Measurements from ENCODE around the gene BCL7B.
"Not testable (repeated sequence)": the region's sequence is repeated elsewhere in the genome, so short reads cannot be mapped to it uniquely, and the experiment has no call there.

BCL7B gene

GRCh38 chr7:73570977-73571376, 13.5 kb upstream of the BCL7B start:
- no peak for DNase-seq

GRCh38 chr7:73570521-73570920, 13.0 kb upstream of the BCL7B start:
- DNase-seq: no peak

- DNase-seq: no peak
Observed at GRCh38 chr7:73569042-73569608, 11.6 kb upstream of the BCL7B start.

DNA sequence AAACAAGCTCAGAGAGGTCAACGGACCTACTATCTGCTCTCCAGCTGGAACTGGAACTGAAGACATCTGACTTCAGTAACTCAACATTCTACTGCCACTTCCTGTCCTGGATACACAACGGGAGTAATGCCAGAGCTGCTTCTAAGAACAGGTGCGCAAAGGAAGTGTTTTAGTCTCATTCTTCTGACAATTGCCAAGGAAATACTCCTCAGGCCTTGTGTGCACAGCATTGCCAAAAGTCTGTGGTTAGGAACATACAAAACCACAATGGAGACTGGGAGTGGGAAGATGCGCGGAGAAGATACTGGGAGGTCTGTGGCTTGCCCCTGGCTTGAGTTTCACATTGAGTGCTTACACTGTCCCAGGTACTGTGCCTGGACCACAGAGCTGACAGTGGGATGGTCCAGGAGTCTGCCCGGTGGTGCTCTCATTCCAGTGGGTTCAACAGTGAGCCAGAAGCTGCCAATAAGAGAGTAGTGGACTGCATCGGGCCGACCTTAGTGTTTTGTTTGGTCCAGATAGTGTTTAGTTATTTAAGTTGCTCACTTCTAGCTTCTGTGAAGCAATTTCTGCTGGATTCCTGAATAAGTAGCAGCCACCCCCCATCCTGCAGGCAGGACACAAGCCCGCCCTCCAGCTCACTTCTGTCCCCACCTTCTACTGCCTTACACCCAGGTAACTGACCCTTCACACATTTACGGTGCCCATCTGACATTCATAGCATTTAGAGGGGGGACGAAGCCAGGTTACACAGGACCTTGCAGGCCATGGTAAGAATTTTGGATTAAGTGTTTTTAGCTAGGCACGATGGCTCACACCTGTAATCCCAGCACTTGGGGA, 10.6 kb upstream of the BCL7B start:
- DNase-seq: no peak

DNA sequence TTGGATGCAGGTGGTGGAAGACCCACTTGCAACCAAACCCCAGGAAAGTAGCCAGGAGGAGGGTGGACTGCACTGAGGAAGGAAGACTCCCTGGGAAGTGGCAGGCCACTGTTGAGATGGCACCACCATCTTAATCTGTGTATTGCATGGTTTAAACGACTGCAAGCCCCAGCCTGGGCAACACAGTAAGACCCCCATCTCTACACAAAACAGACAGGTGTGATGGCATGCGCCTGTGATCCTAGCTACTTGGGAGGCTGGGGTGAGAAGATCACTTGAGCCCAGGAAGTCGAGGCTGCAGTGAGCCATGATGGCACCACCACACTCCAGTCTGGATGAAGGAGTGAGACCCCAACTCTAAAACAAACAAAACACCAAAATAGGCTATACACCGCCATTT, 9.7 kb upstream of the BCL7B start:
- no peak for DNase-seq

DNA sequence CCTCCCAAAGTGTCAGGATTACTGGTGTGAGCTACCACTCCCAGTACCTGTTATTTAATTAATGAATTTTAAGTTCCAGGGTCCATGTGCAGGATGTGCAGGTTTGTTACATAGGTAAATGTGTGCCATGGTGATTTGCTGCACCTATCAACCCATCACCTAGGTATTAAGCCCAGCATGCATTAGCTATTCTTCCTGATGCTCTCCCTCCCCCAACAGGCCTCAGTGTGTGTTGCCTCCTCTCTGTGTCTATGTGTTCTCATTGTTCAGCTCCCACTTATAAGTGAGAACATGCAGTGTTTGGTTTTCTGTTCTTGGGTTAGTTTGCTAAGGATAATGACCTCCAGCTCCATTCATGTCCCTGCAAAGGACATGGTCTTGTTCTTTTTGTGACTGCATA, 8.9 kb upstream of the BCL7B start:
- not testable (repeated sequence) for DNase-seq

DNA sequence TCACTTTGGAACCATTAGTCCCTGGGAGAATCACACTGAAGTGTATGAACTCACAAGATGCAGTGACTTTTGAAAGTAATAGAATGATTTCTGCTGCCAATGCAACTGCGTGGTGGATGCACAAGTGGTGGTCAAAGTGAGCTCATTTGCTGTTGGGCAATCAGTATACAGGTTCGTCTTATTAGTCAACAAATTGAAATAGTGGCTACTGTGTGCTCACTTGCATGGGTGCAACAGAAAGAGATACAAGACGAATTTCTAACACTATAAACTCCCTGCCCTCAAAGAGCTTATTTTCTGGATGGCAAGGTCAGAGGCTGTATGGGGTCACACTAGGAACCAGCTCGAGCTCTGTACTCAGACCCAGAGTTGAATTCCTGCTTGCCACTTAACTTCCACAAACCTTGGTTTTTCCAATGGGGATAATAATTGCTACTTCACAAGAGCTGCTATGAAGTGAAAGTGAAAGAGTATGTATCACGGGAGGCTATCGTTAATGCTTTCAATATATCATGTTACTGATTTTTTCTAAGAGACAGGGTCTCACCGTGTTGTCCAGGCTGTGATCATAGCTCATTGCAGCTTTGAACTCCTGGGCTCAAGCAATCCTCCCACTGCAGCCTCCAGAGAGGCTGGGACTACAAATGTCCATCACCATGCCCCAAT, 8.3 kb upstream of the BCL7B start:
- DNase-seq: no peak

DNA sequence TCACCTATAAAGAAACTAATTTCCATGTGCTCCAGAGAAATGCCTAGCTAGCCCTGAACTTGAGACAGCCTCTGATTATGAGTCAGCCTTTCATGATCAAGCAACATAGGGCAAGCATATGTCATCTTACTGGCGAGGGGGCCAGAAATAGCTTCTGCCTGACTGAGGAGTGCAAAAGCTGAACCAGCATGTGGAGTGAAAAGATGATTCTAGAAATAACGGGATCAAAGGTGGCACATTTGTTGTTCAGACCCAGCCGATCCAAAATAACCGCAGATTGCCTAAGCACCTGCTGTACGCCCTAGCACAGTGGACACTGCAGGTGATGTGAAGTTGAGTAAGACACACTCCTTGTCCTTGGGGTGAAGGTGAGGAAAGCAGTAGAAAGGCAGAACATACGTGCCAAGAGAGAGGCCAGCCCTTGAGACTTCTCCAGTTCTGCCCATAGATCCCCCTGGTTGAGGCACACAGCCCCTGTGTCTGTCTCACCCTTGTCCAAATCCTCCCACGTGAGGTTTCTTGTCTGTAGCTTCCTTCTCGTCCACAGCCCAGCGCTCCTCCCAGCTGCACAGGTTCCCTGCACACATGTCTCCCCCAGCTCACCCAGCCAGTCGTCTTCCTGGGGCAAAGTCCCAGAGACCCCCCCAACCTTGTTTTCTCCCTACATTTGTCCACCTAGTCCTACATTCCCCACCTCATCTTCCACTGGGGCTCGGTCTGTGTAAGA, 2.8 kb upstream of the BCL7B start:
- peak; percentile 51 for DNase-seq

- DNase-seq: peak; percentile 98
Observed at GRCh38 chr7:73557108-73557396, 438 bp downstream of the BCL7B start.

- no peak for DNase-seq
Observed at GRCh38 chr7:73556208-73557107, 1.0 kb downstream of the BCL7B start.

GRCh38 chr7:73555411-73555982, 2.0 kb downstream of the BCL7B start:
- DNase-seq: no peak

- not testable (repeated sequence) for DNase-seq
Observed at GRCh38 chr7:73550093-73550492, 7.4 kb downstream of the BCL7B start.

DNA sequence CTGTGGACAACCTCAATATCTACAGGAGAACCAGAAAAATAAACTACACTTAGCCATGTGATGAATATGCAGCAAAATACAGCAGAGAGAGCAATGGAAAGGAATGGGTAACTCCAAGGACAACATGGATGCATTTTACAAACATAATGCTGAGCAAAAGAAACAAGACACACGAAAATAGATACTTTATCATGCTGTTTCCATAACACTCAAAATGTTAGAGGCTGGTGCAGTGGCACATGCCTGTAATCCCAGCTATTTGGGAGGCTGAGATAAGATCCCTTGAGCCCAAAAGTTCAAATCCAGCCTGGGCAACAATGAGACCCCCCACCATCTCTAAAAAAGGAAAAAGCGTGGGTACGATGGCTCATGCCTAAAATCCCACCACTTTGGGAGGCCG, 8.3 kb downstream of the BCL7B start:
- DNase-seq: no peak

DNA sequence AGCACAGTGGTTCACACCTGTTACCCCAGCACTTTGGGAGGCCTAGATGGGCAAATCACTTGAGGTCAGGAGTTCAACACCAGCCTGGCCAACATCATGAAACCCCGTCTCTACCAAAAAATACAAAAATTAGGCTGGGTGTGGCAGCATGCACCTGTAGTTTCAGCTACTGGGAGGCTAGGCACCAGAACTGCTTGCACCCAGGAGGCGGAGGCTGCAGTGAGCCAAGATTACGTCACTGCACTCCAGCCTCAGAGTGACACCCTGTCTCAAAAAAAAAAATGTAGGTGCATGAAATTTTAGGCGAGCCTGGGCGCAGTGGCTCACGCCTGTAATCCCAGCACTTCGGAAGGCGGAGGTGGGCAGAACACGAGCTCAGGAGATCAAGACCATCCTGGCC, 9.6 kb downstream of the BCL7B start:
- DNase-seq: no peak

DNA sequence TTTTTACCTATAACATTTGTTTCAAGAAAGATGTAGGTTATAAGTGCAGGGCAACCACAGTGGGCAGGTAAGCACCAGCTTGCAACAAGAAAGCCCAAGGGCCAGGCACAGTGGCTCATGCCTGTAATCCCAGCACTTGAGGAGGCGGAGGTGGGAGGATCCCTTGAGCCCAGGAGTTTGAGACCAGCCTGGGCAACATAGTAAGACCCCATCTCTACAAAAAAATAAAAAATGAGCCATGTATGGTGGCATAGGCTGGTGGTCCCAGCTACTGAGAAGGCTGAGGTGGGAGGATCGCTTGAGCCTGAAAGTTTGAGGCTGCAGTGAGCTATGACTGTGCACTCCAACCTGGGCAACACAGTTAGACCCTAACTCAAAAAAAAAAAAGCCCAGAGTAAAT, 12.8 kb downstream of the BCL7B start:
- DNase-seq: no peak

DNA sequence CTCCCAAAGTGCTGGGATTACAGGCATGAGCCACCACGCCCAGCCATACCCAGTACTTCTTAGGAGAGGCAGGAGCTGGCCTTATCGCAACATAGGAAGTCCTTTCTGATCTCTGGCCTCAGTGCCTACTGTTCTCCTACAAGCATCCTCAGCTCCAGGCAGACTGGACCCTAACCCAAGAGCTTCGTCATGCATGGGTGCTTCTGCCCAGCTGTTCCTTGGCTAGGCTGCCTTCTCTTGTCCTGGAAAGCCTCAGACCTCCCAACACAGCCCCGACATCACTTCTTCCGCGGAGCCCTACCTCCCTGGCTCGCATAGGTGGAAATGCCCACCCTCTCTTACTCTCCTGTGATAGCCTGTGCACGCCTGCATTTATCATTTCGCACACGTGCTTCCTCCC, 15.8 kb downstream of the BCL7B start:
- DNase-seq: no peak

GRCh38 chr7:73539709-73540108, 17.8 kb downstream of the BCL7B start:
- no peak for DNase-seq

GRCh38 chr7:73538510-73538909, 19.0 kb downstream of the BCL7B start:
- not testable (repeated sequence) for DNase-seq

GRCh38 chr7:73537051-73537450, 20.4 kb downstream of the BCL7B start:
- no peak for DNase-seq

DNA sequence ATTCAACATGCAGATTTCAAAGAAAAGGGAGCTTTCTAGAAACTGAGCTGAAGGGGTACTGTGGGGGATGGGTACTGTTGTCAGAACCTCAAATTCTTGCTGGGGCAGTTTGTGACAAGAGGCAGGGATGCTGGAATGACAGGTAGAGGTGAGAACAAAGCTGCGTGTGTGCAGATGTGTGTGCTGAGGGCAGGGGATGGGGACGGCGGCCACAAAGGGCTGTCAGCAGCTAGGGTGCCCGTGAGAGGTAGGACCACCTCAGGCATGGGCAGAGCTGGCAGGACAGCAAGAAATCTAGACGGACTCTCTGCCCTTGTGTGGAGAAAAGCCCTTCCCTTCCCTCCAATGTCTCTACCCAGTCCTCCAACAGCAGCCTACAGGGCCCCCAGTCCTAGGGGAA, 21.0 kb downstream of the BCL7B start:
- DNase-seq: no peak

DNA sequence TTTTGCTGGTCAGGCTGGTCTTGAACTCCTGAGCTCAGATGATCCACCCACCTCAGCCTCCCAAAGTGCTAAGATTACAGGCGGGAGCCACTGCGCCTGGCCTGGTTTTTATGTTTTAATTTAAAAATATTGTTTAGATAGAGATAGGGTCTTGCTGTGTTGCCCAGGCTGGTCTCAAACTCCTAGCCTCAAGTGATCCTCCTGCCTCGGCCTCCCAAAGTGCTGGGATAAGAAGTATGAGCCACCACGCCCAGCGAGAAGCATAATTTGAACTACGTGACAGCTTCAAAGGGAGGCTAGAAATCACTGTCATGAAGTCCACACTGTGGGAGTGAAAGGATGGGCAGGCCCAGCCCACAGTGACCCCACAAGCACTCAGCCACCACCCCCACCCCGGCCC, 21.6 kb downstream of the BCL7B start:
- DNase-seq: not testable (repeated sequence)

GRCh38 chr7:73533742-73534141, 23.7 kb downstream of the BCL7B start:
- DNase-seq: no peak
